Suprapubic skin (tissue), 4 donors: ENCODE measurements around the gene NAA11.

ENCODE experiments used
- POLR2A ChIP-seq, 2 donors: fragments of 450-650 bp; IDR thresholded peaks; one replicate each; pipeline ENCODE4 v1.6.1; 2017; ENCODE audit warnings: antibody characterized with exemption in 2 of 2, mild to moderate bottlenecking in 2 of 2, moderate library complexity in 2 of 2
- POLR2AphosphoS5 ChIP-seq, 3 donors: sonication (generic); formaldehyde crosslinking; IDR thresholded peaks; one replicate each; pipeline ENCODE4 v1.6.1; 2017; ENCODE audit warnings: antibody characterized with exemption in 3 of 3
- TF ChIP-seq, protein P1 (sequence below), 2 donors: fragments of 200-600 bp in 1 of 2; fragments of 450-650 bp in 1 of 2; sonication (generic) in 1 of 2; IDR thresholded peaks; one replicate each; pipeline ENCODE4 v1.5.1; 2016 to 2019; ENCODE audit warnings: antibody characterized with exemption in 2 of 2, mild to moderate bottlenecking in 1 of 2, moderate library complexity in 1 of 2

- TF ChIP-seq, protein P1, sequence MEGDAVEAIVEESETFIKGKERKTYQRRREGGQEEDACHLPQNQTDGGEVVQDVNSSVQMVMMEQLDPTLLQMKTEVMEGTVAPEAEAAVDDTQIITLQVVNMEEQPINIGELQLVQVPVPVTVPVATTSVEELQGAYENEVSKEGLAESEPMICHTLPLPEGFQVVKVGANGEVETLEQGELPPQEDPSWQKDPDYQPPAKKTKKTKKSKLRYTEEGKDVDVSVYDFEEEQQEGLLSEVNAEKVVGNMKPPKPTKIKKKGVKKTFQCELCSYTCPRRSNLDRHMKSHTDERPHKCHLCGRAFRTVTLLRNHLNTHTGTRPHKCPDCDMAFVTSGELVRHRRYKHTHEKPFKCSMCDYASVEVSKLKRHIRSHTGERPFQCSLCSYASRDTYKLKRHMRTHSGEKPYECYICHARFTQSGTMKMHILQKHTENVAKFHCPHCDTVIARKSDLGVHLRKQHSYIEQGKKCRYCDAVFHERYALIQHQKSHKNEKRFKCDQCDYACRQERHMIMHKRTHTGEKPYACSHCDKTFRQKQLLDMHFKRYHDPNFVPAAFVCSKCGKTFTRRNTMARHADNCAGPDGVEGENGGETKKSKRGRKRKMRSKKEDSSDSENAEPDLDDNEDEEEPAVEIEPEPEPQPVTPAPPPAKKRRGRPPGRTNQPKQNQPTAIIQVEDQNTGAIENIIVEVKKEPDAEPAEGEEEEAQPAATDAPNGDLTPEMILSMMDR (IDR thresholded peaks at IDR 0.05) = no peak
- TF ChIP-seq POLR2A (IDR thresholded peaks at IDR 0.05) (no peak), POLR2AphosphoS5 (IDR thresholded peaks at IDR 0.05) (no peak)
Measured at GRCh38 chr4:79362626-79363025, 36.8 kb upstream of the NAA11 start.
